Lower leg skin (tissue), 3 donors: Measurements from ENCODE around the gene CLTC.

Experiments used
- CTCF ChIP-seq, 3 donors: fragments of 450-650 bp; IDR thresholded peaks; one replicate each; pipeline ENCODE4 v1.5.1; 2016; ENCODE audit warnings: antibody characterized with exemption in 3 of 3, mild to moderate bottlenecking in 3 of 3, moderate library complexity in 2 of 3
- POLR2A ChIP-seq, 2 donors: fragments of 450-650 bp; IDR thresholded peaks; one replicate each; pipeline ENCODE4 v1.6.1; 2016 to 2017; ENCODE audit warnings: antibody characterized with exemption in 2 of 2, mild to moderate bottlenecking in 1 of 2, moderate library complexity in 1 of 2

GRCh38 chr17:59638553-59638952, 18.9 kb downstream of the CLTC start:
- TF ChIP-seq CTCF (IDR thresholded peaks at IDR 0.05): no peak
- no peak for TF ChIP-seq POLR2A (IDR thresholded peaks at IDR 0.05)
